SJSA1 (cell line): ENCODE results near the gene LRCH1. TPM values are rescaled to one million over a fixed set of nuclear protein-coding genes. Genes with fewer than 3 reads are reported as not detected.

Source experiments
- DNase-seq, 2 experiments: peaks; one replicate each; pipeline ENCODE4 v3.0.0-alpha.2; 2015 to 2020; ENCODE audit warnings: low spot score in 2 of 2, low read depth in 1 of 2
- H3K27ac ChIP-seq: fragments of 250-450 bp; sonication (Bioruptor Pico); 2 replicates; pipeline ENCODE4 v1.5.1; 2020; ENCODE audit warnings: mild to moderate bottlenecking, moderate library complexity
- H3K27me3 ChIP-seq: fragments of 250-450 bp; sonication (Bioruptor Pico); replicated peaks from 2 replicates; pipeline ENCODE4 v1.5.1; 2020; ENCODE audit warnings: mild to moderate bottlenecking, moderate library complexity
- H3K36me3 ChIP-seq: fragments of 250-450 bp; sonication (Bioruptor Pico); 2 replicates; pipeline ENCODE4 v1.5.1; 2020; ENCODE audit warnings: mild to moderate bottlenecking
- H3K4me1 ChIP-seq: fragments of 250-450 bp; sonication (Bioruptor Pico); replicated peaks from 2 replicates; pipeline ENCODE4 v1.6.1; 2021; ENCODE audit warnings: mild to moderate bottlenecking
- H3K4me3 ChIP-seq: fragments of 250-450 bp; sonication (Bioruptor Pico); 2 replicates; pipeline ENCODE4 v1.5.1; 2020; ENCODE audit warnings: mild to moderate bottlenecking
- H3K9me3 ChIP-seq: fragments of 250-450 bp; sonication (Bioruptor Pico); replicated peaks from 2 replicates; pipeline ENCODE4 v1.5.1; 2020; ENCODE audit warnings: mild to moderate bottlenecking
- total RNA-seq: library from RNA; depleted of rRNA; stranded (reverse); fragments of >200 nt; shearing (Covaris generic); gene quantifications from 2 replicates; pipeline ENCODE4 v1.2.3, GENCODE V29; 2014

LRCH1 gene
- total RNA-seq, 1 experiment from 2014 or later, result 6.3 TPM

GRCh38 chr13:46595885-46596275 lies 42.9 kb downstream of the LRCH1 start:
- Histone ChIP-seq H3K27me3 (no peaks in the 10 kb centered on the region), H3K36me3 (no peaks in the 10 kb centered on the region), H3K9me3 (no peaks in the 10 kb centered on the region), H3K4me1 (0 out of 2 replicates have a peak, but pooled peaks cover 3% of the 10 kb centered on the region), H3K4me3 (no peak overlapping the region), H3K27ac (no peak overlapping the region)
- DNase-seq, result no peak

- Histone ChIP-seq H3K9me3 (no peaks in the 10 kb centered on the region), H3K4me1 (0 out of 2 replicates have a peak, but pooled peaks cover 3% of the 10 kb centered on the region), H3K36me3 (no peaks in the 10 kb centered on the region), H3K27ac (no peak overlapping the region), H3K27me3 (no peaks in the 10 kb centered on the region), H3K4me3 (no peak overlapping the region)
- no peak for DNase-seq
Observed at GRCh38 chr13:46596466-46596865, 43.5 kb downstream of the LRCH1 start.

- Histone ChIP-seq H3K4me3 (no peak overlapping the region), H3K9me3 (no peaks in the 10 kb centered on the region), H3K27ac (no peak overlapping the region), H3K4me1 (0 out of 2 replicates have a peak, but pooled peaks cover 3% of the 10 kb centered on the region), H3K36me3 (no peaks in the 10 kb centered on the region), H3K27me3 (no peaks in the 10 kb centered on the region)
- no peak for DNase-seq
Observed at GRCh38 chr13:46598140-46598819, 45.3 kb downstream of the LRCH1 start.

GRCh38 chr13:46598820-46599180 lies 45.8 kb downstream of the LRCH1 start:
- DNase-seq, result no peak
- H3K36me3 ChIP-seq, result no peaks in the 10 kb centered on the region
- no peak overlapping the region for H3K4me3 ChIP-seq
- no peaks in the 10 kb centered on the region for H3K9me3 ChIP-seq
- H3K27me3 ChIP-seq, result no peaks in the 10 kb centered on the region
- H3K27ac ChIP-seq, result no peak overlapping the region
- 0 out of 2 replicates have a peak, but pooled peaks cover 3% of the 10 kb centered on the region for H3K4me1 ChIP-seq

GRCh38 chr13:46600943-46601311 lies 48.0 kb downstream of the LRCH1 start:
- H3K4me3 ChIP-seq, result no peak overlapping the region
- no peaks in the 10 kb centered on the region for H3K36me3 ChIP-seq
- H3K27me3 ChIP-seq, result no peaks in the 10 kb centered on the region
- no peak overlapping the region for H3K27ac ChIP-seq
- no peaks in the 10 kb centered on the region for H3K9me3 ChIP-seq
- no peak for DNase-seq
- peaks cover 13% of the 10 kb centered on the region for H3K4me1 ChIP-seq

GRCh38 chr13:46602531-46602930 lies 49.6 kb downstream of the LRCH1 start:
- Histone ChIP-seq H3K4me1 (peaks cover 17% of the 10 kb centered on the region), H3K36me3 (no peaks in the 10 kb centered on the region), H3K27me3 (no peaks in the 10 kb centered on the region), H3K4me3 (no peak overlapping the region), H3K27ac (no peak overlapping the region), H3K9me3 (no peaks in the 10 kb centered on the region)
- DNase-seq, result no peak

- no peaks in the 10 kb centered on the region for H3K9me3 ChIP-seq
- no peak for DNase-seq
- no peak overlapping the region for H3K27ac ChIP-seq
- H3K4me3 ChIP-seq, result no peak overlapping the region
- no peaks in the 10 kb centered on the region for H3K27me3 ChIP-seq
- peaks cover 17% of the 10 kb centered on the region for H3K4me1 ChIP-seq
- no peaks in the 10 kb centered on the region for H3K36me3 ChIP-seq
Observed at GRCh38 chr13:46603165-46603603, 50.2 kb downstream of the LRCH1 start.

- Histone ChIP-seq H3K4me1 (peaks cover 17% of the 10 kb centered on the region), H3K9me3 (no peaks in the 10 kb centered on the region), H3K27me3 (no peaks in the 10 kb centered on the region), H3K36me3 (no peaks in the 10 kb centered on the region), H3K27ac (no peak overlapping the region), H3K4me3 (no peak overlapping the region)
- DNase-seq, result no peak
Observed at GRCh38 chr13:46604226-46604990, 51.4 kb downstream of the LRCH1 start.

GRCh38 chr13:46605076-46605824 lies 52.3 kb downstream of the LRCH1 start:
- no peaks in the 10 kb centered on the region for H3K36me3 ChIP-seq
- peaks cover 15% of the 10 kb centered on the region for H3K4me1 ChIP-seq
- H3K4me3 ChIP-seq, result no peak overlapping the region
- DNase-seq, result no peak
- no peaks in the 10 kb centered on the region for H3K27me3 ChIP-seq
- no peaks in the 10 kb centered on the region for H3K9me3 ChIP-seq
- no peak overlapping the region for H3K27ac ChIP-seq

- Histone ChIP-seq H3K27ac (no peak overlapping the region), H3K4me3 (no peak overlapping the region), H3K36me3 (no peaks in the 10 kb centered on the region), H3K27me3 (no peaks in the 10 kb centered on the region), H3K9me3 (no peaks in the 10 kb centered on the region), H3K4me1 (peaks cover 14% of the 10 kb centered on the region)
- no peak for DNase-seq
Observed at GRCh38 chr13:46605825-46606554, 53.0 kb downstream of the LRCH1 start.

GRCh38 chr13:46606970-46607369 lies 54.0 kb downstream of the LRCH1 start:
- Histone ChIP-seq H3K9me3 (no peaks in the 10 kb centered on the region), H3K36me3 (no peaks in the 10 kb centered on the region), H3K27ac (no peak overlapping the region), H3K4me1 (peaks cover 14% of the 10 kb centered on the region), H3K4me3 (no peak overlapping the region), H3K27me3 (no peaks in the 10 kb centered on the region)
- no peak for DNase-seq

GRCh38 chr13:46607768-46608564 lies 55.0 kb downstream of the LRCH1 start:
- Histone ChIP-seq H3K4me1 (peaks cover 14% of the 10 kb centered on the region), H3K27me3 (no peaks in the 10 kb centered on the region), H3K4me3 (no peak overlapping the region), H3K9me3 (no peaks in the 10 kb centered on the region), H3K27ac (no peak overlapping the region), H3K36me3 (no peaks in the 10 kb centered on the region)
- DNase-seq, result no peak

- no peak overlapping the region for H3K27ac ChIP-seq
- peaks cover 14% of the 10 kb centered on the region for H3K4me1 ChIP-seq
Observed at GRCh38 chr13:46609052-46609451, 56.1 kb downstream of the LRCH1 start.

More at GRCh38 chr13:46609052-46609451, 56.1 kb downstream of the LRCH1 start:
- H3K4me3 ChIP-seq, result no peak overlapping the region
- no peaks in the 10 kb centered on the region for H3K36me3 ChIP-seq
- no peaks in the 10 kb centered on the region for H3K9me3 ChIP-seq
- no peaks in the 10 kb centered on the region for H3K27me3 ChIP-seq
- DNase-seq, result no peak
